Osteoblast (primary cell): ENCODE measurements around the gene DGKI. TPM values are rescaled to one million over a fixed set of nuclear protein-coding genes. Genes with fewer than 3 reads are reported as not detected.

ENCODE experiments used
- DNase-seq: peaks from one replicate; pipeline ENCODE4 v3.0.0; 2011; ENCODE audit warnings: low spot score, mixed read lengths; ENCODE audit not compliant: insufficient read length; ENCODE audit errors: missing footprints
- H2AFZ ChIP-seq: 2 replicates; pipeline ENCODE4 v1.6.0; 2011; ENCODE audit warnings: mild to moderate bottlenecking, low read length
- H3K27ac ChIP-seq: 2 replicates; pipeline ENCODE4 v1.5.1; 2011; ENCODE audit warnings: mild to moderate bottlenecking, low read depth, low read length, moderate library complexity
- H3K27me3 ChIP-seq: 2 replicates; pipeline ENCODE4 v1.6.0; 2012; ENCODE audit warnings: mild to moderate bottlenecking, control low read depth, inconsistent platforms, low read length, moderate library complexity; ENCODE audit not compliant: insufficient read depth
- H3K36me3 ChIP-seq: 2 replicates; pipeline ENCODE4 v1.5.1; 2011; ENCODE audit warnings: mild to moderate bottlenecking, low read length, control low read depth, moderate library complexity; ENCODE audit not compliant: insufficient read depth
- H3K4me1 ChIP-seq: 2 replicates; pipeline ENCODE4 v1.5.1; 2011; ENCODE audit warnings: mild to moderate bottlenecking, low read length, control low read depth, moderate library complexity; ENCODE audit not compliant: insufficient read depth
- H3K4me2 ChIP-seq: 2 replicates; pipeline ENCODE4 v1.6.0; 2011; ENCODE audit warnings: mild to moderate bottlenecking, low read length; ENCODE audit not compliant: insufficient read depth
- H3K4me3 ChIP-seq: fragments of 200-600 bp; sonication (generic); 3 replicates; pipeline ENCODE4 v1.5.1; 2012; ENCODE audit warnings: mild to moderate bottlenecking, low read length, inconsistent platforms; ENCODE audit not compliant: insufficient read depth
- H3K79me2 ChIP-seq: 2 replicates; pipeline ENCODE4 v1.6.0; 2012; ENCODE audit warnings: mild to moderate bottlenecking, low read length, control low read depth, inconsistent platforms; ENCODE audit not compliant: insufficient read depth
- H3K9me3 ChIP-seq: 2 replicates; pipeline ENCODE4 v1.5.1; 2011; ENCODE audit warnings: low read depth, low read length, control low read depth
- H4K20me1 ChIP-seq: 2 replicates; pipeline ENCODE4 v1.6.0; 2012; ENCODE audit warnings: mild to moderate bottlenecking, low read length, control low read depth; ENCODE audit not compliant: insufficient read depth
- CTCF ChIP-seq: IDR thresholded peaks from 2 replicates; pipeline ENCODE4 v1.5.1; 2011; ENCODE audit warnings: mild to moderate bottlenecking, low read depth, low read length, moderate library complexity; ENCODE audit errors: extremely low read depth
- total RNA-seq: library from RNA; depleted of rRNA; stranded (reverse); fragments of >200 nt; gene quantifications from 2 replicates; pipeline ENCODE4 v1.2.3, GENCODE V29; 2012

The DGKI gene
- total RNA-seq, 1 donor, result 19.2 TPM

GRCh38 chr7:137403353-137403695 lies 443.4 kb downstream of the DGKI start:
- no peak for DNase-seq
- no peak overlapping the region for H2AFZ ChIP-seq
- TF ChIP-seq CTCF, result no peak
- H3K4me2 ChIP-seq, result no peak overlapping the region
- H3K79me2 ChIP-seq, result no peaks in the 10 kb centered on the region
- no peaks in the 10 kb centered on the region for H3K36me3 ChIP-seq
- H3K9me3 ChIP-seq, result no peaks in the 10 kb centered on the region
- H3K27me3 ChIP-seq, result no peaks in the 10 kb centered on the region
- H3K27ac ChIP-seq, result no peak overlapping the region
- peaks cover 16% of the 10 kb centered on the region for H3K4me1 ChIP-seq
- no peaks in the 10 kb centered on the region for H4K20me1 ChIP-seq
- no peak overlapping the region for H3K4me3 ChIP-seq

- H3K4me2 ChIP-seq, result no peak overlapping the region
- H3K79me2 ChIP-seq, result no peaks in the 10 kb centered on the region
- no peak overlapping the region for H3K27ac ChIP-seq
- no peaks in the 10 kb centered on the region for H4K20me1 ChIP-seq
- no peak overlapping the region for H3K4me3 ChIP-seq
- H3K4me1 ChIP-seq, result peaks cover 13% of the 10 kb centered on the region
- no peak for TF ChIP-seq CTCF
- H3K36me3 ChIP-seq, result no peaks in the 10 kb centered on the region
- H3K9me3 ChIP-seq, result no peaks in the 10 kb centered on the region
- DNase-seq, result no peak
- no peaks in the 10 kb centered on the region for H3K27me3 ChIP-seq
- no peak overlapping the region for H2AFZ ChIP-seq
Observed at GRCh38 chr7:137402536-137403352, 444.0 kb downstream of the DGKI start.

GRCh38 chr7:137399827-137400823 lies 446.6 kb downstream of the DGKI start:
- TF ChIP-seq CTCF, result no peak
- no peak overlapping the region for H3K27ac ChIP-seq
- DNase-seq, result peak; percentile 54
- peaks cover 9% of the 10 kb centered on the region for H3K4me1 ChIP-seq
- no peak overlapping the region for H3K4me3 ChIP-seq
- no peaks in the 10 kb centered on the region for H3K36me3 ChIP-seq
- H3K4me2 ChIP-seq, result no peak overlapping the region
- no peaks in the 10 kb centered on the region for H3K27me3 ChIP-seq
- H4K20me1 ChIP-seq, result no peaks in the 10 kb centered on the region
- H3K79me2 ChIP-seq, result no peaks in the 10 kb centered on the region
- H3K9me3 ChIP-seq, result no peaks in the 10 kb centered on the region
- H2AFZ ChIP-seq, result peak overlapping the region; percentile 4

- H4K20me1 ChIP-seq, result no peaks in the 10 kb centered on the region
- no peak overlapping the region for H3K4me2 ChIP-seq
- H3K79me2 ChIP-seq, result no peaks in the 10 kb centered on the region
- DNase-seq, result no peak
- peaks cover 2% of the 10 kb centered on the region for H3K36me3 ChIP-seq
- no peak overlapping the region for H2AFZ ChIP-seq
- no peak overlapping the region for H3K27ac ChIP-seq
- no peak for TF ChIP-seq CTCF
- no peaks in the 10 kb centered on the region for H3K9me3 ChIP-seq
- no peak overlapping the region for H3K4me3 ChIP-seq
- H3K27me3 ChIP-seq, result no peaks in the 10 kb centered on the region
- H3K4me1 ChIP-seq, result peaks cover 5% of the 10 kb centered on the region
Observed at GRCh38 chr7:137396051-137396450, 450.7 kb downstream of the DGKI start.
